CD4-positive, CD25-positive, alpha-beta regulatory T cell (primary cell): ENCODE data around the gene CDH24. TPM values are rescaled to one million over a fixed set of nuclear protein-coding genes. Genes with fewer than 3 reads are reported as not detected.

Experiments used
- ATAC-seq, 2 donors: fragments of 150-1000 bp; cut with Tn5 transposase; one replicate each; pipeline ENCODE4 v1.10.0; 2021; ENCODE audit warnings: low read depth in 2 of 2, moderate number of reproducible peaks in 2 of 2, moderate library complexity in 1 of 2
- DNase-seq, 3 donors: peaks; one replicate each; pipeline versions ENCODE4 v3.0.0 to v3.0.0-alpha.2; 2012 to 2022; ENCODE audit warnings: mixed read lengths in 1 of 3
- H3K27ac ChIP-seq: one replicate; pipeline ENCODE4 v1.7.0; 2013; ENCODE audit warnings: mild to moderate bottlenecking, low read length; ENCODE audit not compliant: insufficient read depth, poor library complexity, severe bottlenecking
- H3K27me3 ChIP-seq: one replicate; pipeline ENCODE4 v1.7.0; 2013; ENCODE audit warnings: low read length; ENCODE audit not compliant: control insufficient read depth, insufficient read depth
- H3K36me3 ChIP-seq: one replicate; pipeline ENCODE4 v1.7.0; 2013; ENCODE audit warnings: mild to moderate bottlenecking, low read length, moderate library complexity; ENCODE audit not compliant: control insufficient read depth, insufficient read depth
- H3K4me1 ChIP-seq: 2 replicates; pipeline ENCODE4 v1.7.0; 2013; ENCODE audit warnings: mild to moderate bottlenecking, low read length; ENCODE audit not compliant: insufficient read depth, control insufficient read depth, poor library complexity, severe bottlenecking
- H3K4me3 ChIP-seq: one replicate; pipeline ENCODE4 v1.7.0; 2013; ENCODE audit warnings: low read depth, mild to moderate bottlenecking, low read length, moderate library complexity
- H3K9me3 ChIP-seq, 2 experiments: 1 replicate in 1 of 2; 2 replicates in 1 of 2; pipeline ENCODE4 v1.7.0; 2013; ENCODE audit warnings: low read length in 2 of 2, mild to moderate bottlenecking in 1 of 2, moderate library complexity in 1 of 2; ENCODE audit not compliant: control insufficient read depth in 2 of 2
- H3K27ac Mint-ChIP-seq, 3 donors: one replicate each; pipeline ENCODE4 v1.8.0; 2020 to 2022; ENCODE audit warnings: mild to moderate bottlenecking in 3 of 3, mixed read lengths in 3 of 3, moderate library complexity in 2 of 3
- H3K27me3 Mint-ChIP-seq: one replicate; pipeline ENCODE4 v1.8.0; 2022; ENCODE audit warnings: mild to moderate bottlenecking, mixed read lengths
- H3K36me3 Mint-ChIP-seq: one replicate; pipeline ENCODE4 v1.8.0; 2020; ENCODE audit warnings: mixed read lengths
- H3K4me1 Mint-ChIP-seq, 4 donors: one replicate each; pipeline ENCODE4 v1.8.0; 2020 to 2022; ENCODE audit warnings: mixed read lengths in 4 of 4, mild to moderate bottlenecking in 1 of 4
- H3K4me3 Mint-ChIP-seq, 4 donors: one replicate each; pipeline ENCODE4 v1.8.0; 2020 to 2022; ENCODE audit warnings: mild to moderate bottlenecking in 4 of 4, mixed read lengths in 4 of 4, moderate library complexity in 3 of 4
- H3K9me3 Mint-ChIP-seq, 7 donors: one replicate each; pipeline ENCODE4 v1.8.0; 2020 to 2022; ENCODE audit warnings: mixed read lengths in 7 of 7, mild to moderate bottlenecking in 3 of 7, moderate library complexity in 2 of 7
- polyA plus RNA-seq, 4 donors: library from polyadenylated mRNA; unstranded; fragments of 300-500 nt; fragmentation: Illumina TruSeq; gene quantifications; one replicate each; pipeline ENCODE4 v1.2.3, GENCODE V29; 2021
- total RNA-seq: library from RNA; stranded (reverse); gene quantifications from one replicate; pipeline ENCODE4 v1.2.3, GENCODE V29; 2022

The CDH24 gene
- total and polyA plus RNA-seq, 5 donors from 2014 or later: 0.17 to 2.9 (median 0.29) TPM

DNA sequence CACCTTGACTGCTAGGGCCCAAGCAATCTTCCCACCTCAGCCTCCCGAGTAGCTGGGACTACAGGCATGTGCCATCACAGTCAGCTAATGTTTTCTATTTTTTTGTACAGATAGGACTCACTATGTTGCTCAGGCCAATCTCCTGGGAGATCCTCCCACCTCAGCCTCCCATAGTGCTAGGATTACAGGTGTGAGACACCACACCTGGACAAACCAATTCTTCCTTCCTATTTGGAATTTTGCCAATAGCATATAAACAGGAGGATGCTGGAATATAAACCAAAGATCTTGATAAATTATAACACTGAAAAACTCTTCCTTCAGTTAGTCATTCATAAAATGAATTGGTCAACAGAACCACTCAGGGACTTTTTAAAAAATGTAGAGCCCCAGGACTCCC is 29.2 kb upstream of the CDH24 start:
- Histone ChIP-seq H3K27me3 (no peaks in the 10 kb centered on the region), H3K27ac (no peak overlapping the region), H3K4me3 (no peak overlapping the region), H3K9me3 (no peaks in the 10 kb centered on the region), H3K4me1 (no peaks in the 10 kb centered on the region), H3K36me3 (peaks cover 96% of the 10 kb centered on the region)
- ATAC-seq (no peak), DNase-seq (no peak)
- Mint-ChIP-seq H3K9me3 (no peaks in the 10 kb centered on the region), H3K4me1 (peaks cover 21 to 39% (median 26%) of the 10 kb centered on the region in 4 donors), H3K27ac (no peak overlapping the region), H3K4me3 (no peak overlapping the region), H3K36me3 (peaks cover 42% of the 10 kb centered on the region), H3K27me3 (no peaks in the 10 kb centered on the region)

- H3K9me3 Mint-ChIP-seq: no peaks in the 10 kb centered on the region
- no peaks in the 10 kb centered on the region for H3K4me1 ChIP-seq
- H3K4me1 Mint-ChIP-seq: peaks cover 20 to 37% (median 27%) of the 10 kb centered on the region in 4 donors
- no peaks in the 10 kb centered on the region for H3K27me3 Mint-ChIP-seq
- no peak overlapping the region for H3K4me3 Mint-ChIP-seq
- no peaks in the 10 kb centered on the region for H3K27me3 ChIP-seq
- H3K4me3 ChIP-seq: no peak overlapping the region
- peaks cover 96% of the 10 kb centered on the region for H3K36me3 ChIP-seq
- no peak overlapping the region for H3K27ac ChIP-seq
- H3K27ac Mint-ChIP-seq: peak overlapping the region in 1 of 3 donors; percentile 33
- peaks cover 50% of the 10 kb centered on the region for H3K36me3 Mint-ChIP-seq
- no peaks in the 10 kb centered on the region for H3K9me3 ChIP-seq
- ATAC-seq: no peak
- no peak for DNase-seq
Observed at GRCh38 chr14:23085458-23085857, 28.1 kb upstream of the CDH24 start.

- Histone ChIP-seq H3K4me1 (no peaks in the 10 kb centered on the region), H3K27me3 (no peaks in the 10 kb centered on the region), H3K36me3 (peaks cover 96% of the 10 kb centered on the region), H3K4me3 (no peak overlapping the region), H3K27ac (no peak overlapping the region), H3K9me3 (no peaks in the 10 kb centered on the region)
- Mint-ChIP-seq H3K27me3 (no peaks in the 10 kb centered on the region), H3K27ac (peak overlapping the region in 2 of 3 donors; percentile 73 to 82), H3K4me3 (no peak overlapping the region), H3K9me3 (no peaks in the 10 kb centered on the region), H3K4me1 (peaks cover 10 to 11% (median 10%) of the 10 kb centered on the region in 4 donors), H3K36me3 (peaks cover 54% of the 10 kb centered on the region)
- ATAC-seq (no peak), DNase-seq (no peak)
Observed at GRCh38 chr14:23080474-23080873, 23.2 kb upstream of the CDH24 start.

- H3K27ac ChIP-seq: no peak overlapping the region
- Mint-ChIP-seq H3K27ac (peak overlapping the region in 1 of 3 donors; percentile 70), H3K4me1 (peaks cover 9 to 11% (median 10%) of the 10 kb centered on the region in 4 donors), H3K4me3 (no peak overlapping the region), H3K27me3 (no peaks in the 10 kb centered on the region), H3K9me3 (no peaks in the 10 kb centered on the region), H3K36me3 (peaks cover 53% of the 10 kb centered on the region)
- no peaks in the 10 kb centered on the region for H3K27me3 ChIP-seq
- H3K4me1 ChIP-seq: no peaks in the 10 kb centered on the region
- H3K9me3 ChIP-seq: no peaks in the 10 kb centered on the region
- no peak overlapping the region for H3K4me3 ChIP-seq
- no peak for DNase-seq
- peaks cover 96% of the 10 kb centered on the region for H3K36me3 ChIP-seq
- ATAC-seq: no peak
Observed at GRCh38 chr14:23079716-23080115, 22.4 kb upstream of the CDH24 start.

GRCh38 chr14:23078692-23079116 is 21.4 kb upstream of the CDH24 start:
- Histone ChIP-seq H3K4me1 (no peaks in the 10 kb centered on the region), H3K36me3 (peaks cover 95% of the 10 kb centered on the region), H3K9me3 (no peaks in the 10 kb centered on the region), H3K27ac (no peak overlapping the region), H3K27me3 (no peaks in the 10 kb centered on the region), H3K4me3 (no peak overlapping the region)
- ATAC-seq: no peak
- Mint-ChIP-seq H3K27ac (no peak overlapping the region), H3K4me1 (peaks cover 9 to 11% (median 10%) of the 10 kb centered on the region in 4 donors), H3K36me3 (peaks cover 50% of the 10 kb centered on the region), H3K4me3 (no peak overlapping the region), H3K9me3 (no peaks in the 10 kb centered on the region), H3K27me3 (no peaks in the 10 kb centered on the region)
- no peak for DNase-seq

DNA sequence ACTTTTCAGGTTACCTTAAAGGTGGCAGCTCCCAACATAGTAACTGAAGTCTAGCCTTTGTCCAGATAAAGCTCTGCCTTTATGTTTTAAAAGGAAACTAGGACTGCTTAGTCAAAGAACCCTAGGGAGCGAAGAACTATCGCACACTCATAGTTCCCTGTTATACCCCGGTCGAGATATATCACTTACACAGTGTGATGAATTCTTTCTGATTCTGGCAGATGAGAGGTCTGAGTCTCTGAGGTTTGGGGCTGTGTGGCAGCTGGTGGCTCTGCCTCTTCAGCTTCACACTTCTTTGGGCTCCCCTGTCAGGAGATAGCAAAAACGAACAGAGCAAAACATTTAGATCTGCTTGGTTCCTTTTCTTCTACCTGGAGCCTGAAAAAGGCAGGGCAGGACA is 20.6 kb upstream of the CDH24 start:
- Mint-ChIP-seq H3K36me3 (peaks cover 50% of the 10 kb centered on the region), H3K4me3 (no peak overlapping the region), H3K4me1 (peaks cover 9 to 11% (median 10%) of the 10 kb centered on the region in 4 donors), H3K27ac (peak overlapping the region in 2 of 3 donors; percentile 14 to 60), H3K9me3 (no peaks in the 10 kb centered on the region), H3K27me3 (no peaks in the 10 kb centered on the region)
- DNase-seq (no peak), ATAC-seq (no peak)
- Histone ChIP-seq H3K27ac (no peak overlapping the region), H3K4me3 (no peak overlapping the region), H3K36me3 (peaks cover 93% of the 10 kb centered on the region), H3K27me3 (no peaks in the 10 kb centered on the region), H3K9me3 (no peaks in the 10 kb centered on the region), H3K4me1 (no peaks in the 10 kb centered on the region)

GRCh38 chr14:23076785-23077408 is 19.6 kb upstream of the CDH24 start:
- peaks cover 56% of the 10 kb centered on the region for H3K36me3 Mint-ChIP-seq
- Histone ChIP-seq H3K4me1 (peaks cover 2% of the 10 kb centered on the region), H3K27ac (peak overlapping the region; percentile 26), H3K36me3 (peaks cover 92% of the 10 kb centered on the region), H3K4me3 (no peak overlapping the region), H3K9me3 (no peaks in the 10 kb centered on the region), H3K27me3 (no peaks in the 10 kb centered on the region)
- peaks cover 9 to 17% (median 16%) of the 10 kb centered on the region in 4 donors for H3K4me1 Mint-ChIP-seq
- ATAC-seq (peak; percentile 40 to 41), DNase-seq (peak in 2 of 3 donors; percentile 47 to 49)
- H3K9me3 Mint-ChIP-seq: no peaks in the 10 kb centered on the region
- peak overlapping the region in 2 of 3 donors; percentile 5 to 82 for H3K27ac Mint-ChIP-seq
- no peak overlapping the region for H3K4me3 Mint-ChIP-seq
- no peaks in the 10 kb centered on the region for H3K27me3 Mint-ChIP-seq

DNA sequence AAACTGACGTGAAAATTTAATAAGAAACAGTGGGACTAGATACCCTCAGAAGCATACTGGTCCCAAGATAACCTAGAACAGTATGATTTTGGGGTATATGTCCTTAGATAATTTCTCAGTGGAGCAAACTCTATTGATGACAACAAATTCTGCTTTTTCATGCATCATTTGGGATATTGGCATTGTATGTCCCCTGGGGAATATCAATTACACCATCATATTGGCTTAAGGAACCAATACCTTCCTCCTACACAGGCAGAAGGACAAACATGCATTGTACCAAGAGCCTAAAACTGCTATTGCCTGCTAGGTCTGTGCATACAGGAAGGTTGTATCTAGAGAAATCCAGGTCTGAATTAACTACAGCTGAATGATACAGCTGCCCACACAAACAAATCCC is 17.6 kb upstream of the CDH24 start:
- H3K4me1 Mint-ChIP-seq: peaks cover 19 to 30% (median 27%) of the 10 kb centered on the region in 4 donors
- Histone ChIP-seq H3K4me3 (no peak overlapping the region), H3K9me3 (no peaks in the 10 kb centered on the region), H3K27ac (no peak overlapping the region), H3K4me1 (peaks cover 19% of the 10 kb centered on the region), H3K27me3 (no peaks in the 10 kb centered on the region), H3K36me3 (peaks cover 75% of the 10 kb centered on the region)
- DNase-seq (no peak), ATAC-seq (no peak)
- peaks cover 42% of the 10 kb centered on the region for H3K36me3 Mint-ChIP-seq
- no peaks in the 10 kb centered on the region for H3K27me3 Mint-ChIP-seq
- H3K4me3 Mint-ChIP-seq: no peak overlapping the region
- H3K9me3 Mint-ChIP-seq: no peaks in the 10 kb centered on the region
- no peak overlapping the region for H3K27ac Mint-ChIP-seq
